ENCODE measurements around the gene TUBA4A. TPM values are rescaled to one million over a fixed set of nuclear protein-coding genes. Genes with fewer than 3 reads are reported as not detected.
"Not testable (repeated sequence)": the region's sequence is repeated elsewhere in the genome, so short reads cannot be mapped to it uniquely, and the experiment has no call there.

The TUBA4A gene
- total and polyA plus RNA-seq, 10 donors: 60.2 to 120 (median 73.4) TPM

DNA sequence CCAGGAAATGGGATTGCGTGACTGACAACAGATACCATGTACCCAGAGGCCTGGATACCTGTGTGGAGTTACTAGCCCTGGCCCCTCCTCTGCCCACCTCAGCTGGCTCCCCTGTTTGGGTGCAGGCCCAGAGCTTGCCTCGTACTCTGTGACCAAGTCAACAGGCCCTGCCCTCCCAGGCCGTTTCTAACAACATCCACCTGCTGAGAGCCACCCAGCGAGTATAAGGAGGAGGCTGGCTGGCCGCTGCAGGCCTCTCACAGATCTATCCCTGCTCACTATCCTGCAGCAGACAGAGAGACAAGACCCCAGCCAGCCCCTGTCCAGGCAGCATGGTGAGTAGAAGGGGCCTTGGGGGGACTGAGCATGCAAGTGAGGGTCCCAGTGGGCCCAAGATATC lies 12.5 kb upstream of the TUBA4A start:
- DNase-seq: no peak
- TF ChIP-seq, protein P1, sequence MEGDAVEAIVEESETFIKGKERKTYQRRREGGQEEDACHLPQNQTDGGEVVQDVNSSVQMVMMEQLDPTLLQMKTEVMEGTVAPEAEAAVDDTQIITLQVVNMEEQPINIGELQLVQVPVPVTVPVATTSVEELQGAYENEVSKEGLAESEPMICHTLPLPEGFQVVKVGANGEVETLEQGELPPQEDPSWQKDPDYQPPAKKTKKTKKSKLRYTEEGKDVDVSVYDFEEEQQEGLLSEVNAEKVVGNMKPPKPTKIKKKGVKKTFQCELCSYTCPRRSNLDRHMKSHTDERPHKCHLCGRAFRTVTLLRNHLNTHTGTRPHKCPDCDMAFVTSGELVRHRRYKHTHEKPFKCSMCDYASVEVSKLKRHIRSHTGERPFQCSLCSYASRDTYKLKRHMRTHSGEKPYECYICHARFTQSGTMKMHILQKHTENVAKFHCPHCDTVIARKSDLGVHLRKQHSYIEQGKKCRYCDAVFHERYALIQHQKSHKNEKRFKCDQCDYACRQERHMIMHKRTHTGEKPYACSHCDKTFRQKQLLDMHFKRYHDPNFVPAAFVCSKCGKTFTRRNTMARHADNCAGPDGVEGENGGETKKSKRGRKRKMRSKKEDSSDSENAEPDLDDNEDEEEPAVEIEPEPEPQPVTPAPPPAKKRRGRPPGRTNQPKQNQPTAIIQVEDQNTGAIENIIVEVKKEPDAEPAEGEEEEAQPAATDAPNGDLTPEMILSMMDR (IDR thresholded peaks at IDR 0.05 in 8 of 11, conservative IDR thresholded peaks at IDR 0.05 in 3 of 11): no peak
- TF ChIP-seq POLR2AphosphoS5 (IDR thresholded peaks at IDR 0.05): no peak
- Histone ChIP-seq H3K36me3 (no peaks in the 10 kb centered on the region), H3K4me1 (peaks cover 0 to 27% (median 12%) of the 10 kb centered on the region in 6 donors), H3K27ac (no peak overlapping the region), H3K4me3 (no peak overlapping the region), H3K9me3 (no peaks in the 10 kb centered on the region), H3K27me3 (replicated peaks in 1 of 7) (peaks cover 0 to 2% (median 0%) of the 10 kb centered on the region in 7 donors)
- intact Hi-C loops (cut with DNase I; ENCODE audit: low total_unique reads): no loop called here
- 74 to 86% (median 81%) methylated on average over 4 to 5 of the region's 5 CpGs for WGBS, 5 donors

DNA sequence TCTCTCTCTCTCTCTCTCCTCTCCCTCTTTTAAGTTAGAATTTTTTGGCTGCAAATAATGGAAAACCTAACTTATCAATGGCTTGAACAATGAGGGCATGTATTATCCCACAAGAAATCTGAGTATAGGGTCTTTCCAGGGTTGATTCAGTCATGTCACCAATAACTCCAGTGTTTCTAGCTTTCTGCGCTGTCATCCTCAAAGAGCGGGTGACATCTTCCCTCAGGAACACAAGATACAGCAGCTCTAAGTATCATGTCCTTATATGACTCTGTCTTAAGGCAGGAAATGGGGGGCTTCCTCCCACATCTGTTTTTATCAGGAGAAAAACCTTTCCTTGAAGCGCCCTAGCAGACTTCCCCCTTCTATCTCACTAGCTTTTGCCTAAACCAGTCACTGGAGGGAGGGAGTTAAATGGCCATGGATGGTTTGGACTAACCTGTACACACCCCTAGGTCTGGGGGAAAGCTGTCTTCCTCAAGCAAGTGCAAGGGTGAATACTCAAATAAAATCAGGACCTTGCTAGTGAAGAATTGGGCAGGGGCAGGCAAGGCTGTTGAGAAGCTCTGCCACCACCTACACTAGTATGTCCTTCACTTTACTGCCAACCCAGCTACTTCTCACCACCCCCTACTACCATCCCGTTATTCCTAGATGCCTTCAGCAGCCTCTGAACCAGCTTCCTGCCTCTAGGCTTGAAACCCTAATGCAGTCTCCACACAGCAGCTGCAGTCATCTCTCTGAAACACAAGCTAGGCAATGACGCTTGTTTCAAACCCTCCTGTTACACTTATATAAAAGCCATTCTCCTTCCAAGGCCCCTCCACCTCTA lies 7.5 kb upstream of the TUBA4A start:
- Histone ChIP-seq H3K27ac (no peak overlapping the region), H3K27me3 (replicated peaks in 1 of 7) (peaks cover 0 to 21% (median 0%) of the 10 kb centered on the region in 7 donors), H3K4me3 (no peak overlapping the region), H3K36me3 (no peaks in the 10 kb centered on the region), H3K9me3 (no peaks in the 10 kb centered on the region), H3K4me1 (peaks cover 0 to 8% (median 2%) of the 10 kb centered on the region in 6 donors)
- TF ChIP-seq, protein P1 (IDR thresholded peaks at IDR 0.05 in 8 of 11, conservative IDR thresholded peaks at IDR 0.05 in 3 of 11): no peak
- TF ChIP-seq POLR2A (IDR thresholded peaks at IDR 0.05): no peak
- TF ChIP-seq POLR2AphosphoS5 (IDR thresholded peaks at IDR 0.05): no peak
- DNase-seq: no peak
- intact Hi-C loops (cut with DNase I; ENCODE audit: low total_unique reads): no loop called here
- 50 to 58% (median 54%) methylated on average over 5 of the region's 5 CpGs for whole genome bisulfite sequencing, 5 donors

DNA sequence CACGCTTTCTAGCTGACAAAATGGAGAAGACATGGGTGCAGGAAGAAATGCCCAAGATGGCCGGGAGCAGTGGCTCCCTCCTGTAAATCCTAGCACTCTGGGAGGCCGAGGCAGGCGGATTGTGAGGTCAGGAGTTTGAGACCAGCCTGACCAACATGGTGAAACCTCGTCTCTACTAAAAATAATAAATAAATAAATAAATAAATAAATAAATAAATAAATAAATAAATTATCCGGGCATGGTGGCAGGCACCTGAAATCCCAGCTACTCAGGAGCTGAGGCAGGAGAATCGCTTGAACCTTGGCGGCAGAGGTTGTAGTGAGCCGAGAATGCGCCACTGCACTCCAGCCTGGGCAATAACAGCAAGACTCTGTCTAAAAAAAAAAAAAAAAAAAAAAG lies 5.2 kb upstream of the TUBA4A start:
- Histone ChIP-seq H3K27me3 (replicated peaks in 1 of 7) (peaks cover 0 to 21% (median 0%) of the 10 kb centered on the region in 7 donors), H3K4me1 (peaks cover 0 to 18% (median 13%) of the 10 kb centered on the region in 6 donors)
- H3K36me3 ChIP-seq; H3K27ac ChIP-seq; intact Hi-C loops (cut with DNase I; ENCODE audit: low total_unique reads); DNase-seq; H3K9me3 ChIP-seq; H3K4me3 ChIP-seq: not testable (repeated sequence)
- WGBS, 5 donors: 86 to 95% (median 92%) methylated on average over 10 of the region's 10 CpGs

DNA sequence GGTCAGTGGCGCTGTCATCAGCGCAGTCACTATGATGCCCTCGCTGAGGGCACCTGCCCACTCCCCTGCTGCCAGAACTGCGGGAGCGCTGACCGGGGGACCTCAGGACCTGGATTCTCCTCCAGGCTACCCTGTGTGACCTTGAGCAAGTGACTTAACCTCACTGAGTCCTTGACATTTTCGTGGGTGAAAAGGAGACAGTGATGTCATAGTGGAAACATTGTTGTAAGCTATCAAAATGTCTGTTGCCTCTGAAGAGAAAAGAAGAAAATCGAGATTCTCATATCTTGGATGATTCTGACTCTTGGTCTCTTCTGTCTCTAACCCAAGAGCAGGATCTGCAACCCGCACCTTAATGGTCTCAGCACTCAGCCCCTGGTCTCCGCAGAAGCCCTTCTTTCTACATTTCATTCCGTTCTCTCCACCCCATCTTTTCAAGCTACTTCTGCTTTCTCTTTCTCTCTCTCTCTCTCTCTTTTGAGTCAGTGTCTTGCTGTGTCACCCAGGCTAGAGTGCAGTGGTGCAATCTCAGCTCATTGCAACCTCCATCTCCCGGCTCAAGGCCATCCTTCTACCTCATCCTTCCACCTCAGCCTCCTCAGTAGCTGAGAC lies 978 bp upstream of the TUBA4A start:
- Histone ChIP-seq H3K27ac (peak overlapping the region; percentile 84 to 99 (median 95)), H3K27me3 (replicated peaks in 1 of 7) (peaks cover 0 to 10% (median 0%) of the 10 kb centered on the region in 7 donors), H3K36me3 (peaks cover 0 to 25% (median 19%) of the 10 kb centered on the region in 6 donors), H3K9me3 (no peaks in the 10 kb centered on the region), H3K4me1 (peaks cover 16 to 60% (median 45%) of the 10 kb centered on the region in 6 donors), H3K4me3 (peak overlapping the region; percentile 70 to 94 (median 80))
- TF ChIP-seq POLR2A (IDR thresholded peaks at IDR 0.05) (no peak), POLR2AphosphoS5 (IDR thresholded peaks at IDR 0.05) (peak in 1 of 3 donors; percentile 72)
- TF ChIP-seq, protein P1 (IDR thresholded peaks at IDR 0.05 in 8 of 11, conservative IDR thresholded peaks at IDR 0.05 in 3 of 11): no peak
- no peak for DNase-seq
- 4 to 10% (median 7%) methylated on average over 9 to 12 of the region's 12 CpGs for WGBS, 5 donors
- intact Hi-C loops (cut with DNase I; ENCODE audit: low total_unique reads): no loop called here

Measured in spleen (tissue), 11 donors.